Mesendoderm (in vitro differentiated cells): ENCODE data around the gene PPP2R2C.

Experiments
- DNase-seq: peaks from one replicate; pipeline ENCODE4 v3.0.0; 2013
- H2AK5ac ChIP-seq: 2 replicates; pipeline ENCODE4 v1.6.1; 2013; ENCODE audit warnings: low read length, inconsistent platforms
- H2BK120ac ChIP-seq: 2 replicates; pipeline ENCODE4 v1.6.1; 2013; ENCODE audit warnings: low read depth, mild to moderate bottlenecking, low read length, moderate library complexity, mixed read lengths
- H2BK15ac ChIP-seq: replicated peaks from 2 replicates; pipeline ENCODE4 v1.6.1; 2013; ENCODE audit warnings: low read depth, mild to moderate bottlenecking, moderate library complexity
- H2BK5ac ChIP-seq: 2 replicates; pipeline ENCODE4 v1.6.1; 2013; ENCODE audit warnings: low read length, inconsistent platforms
- H3K18ac ChIP-seq: 2 replicates; pipeline ENCODE4 v1.6.1; 2013; ENCODE audit warnings: mild to moderate bottlenecking, low read length, mixed read lengths
- H3K23ac ChIP-seq: one replicate; pipeline ENCODE4 v1.6.1; 2013; ENCODE audit warnings: low read length
- H3K27ac ChIP-seq: 2 replicates; pipeline ENCODE4 v1.5.1; 2013; ENCODE audit warnings: low read depth, mild to moderate bottlenecking, inconsistent platforms, low read length, moderate library complexity
- H3K27me3 ChIP-seq: 2 replicates; pipeline ENCODE4 v1.6.1; 2013; ENCODE audit warnings: low read length, control low read depth, mild to moderate bottlenecking, inconsistent platforms; ENCODE audit not compliant: insufficient read depth, poor library complexity
- H3K36me3 ChIP-seq: 2 replicates; pipeline ENCODE4 v1.6.1; 2013; ENCODE audit warnings: low read length, inconsistent platforms; ENCODE audit not compliant: control insufficient read depth, insufficient read depth
- H3K4ac ChIP-seq: one replicate; pipeline ENCODE4 v1.6.1; 2013; ENCODE audit warnings: low read depth, mild to moderate bottlenecking, low read length, moderate library complexity
- H3K4me1 ChIP-seq: 2 replicates; pipeline ENCODE4 v1.6.1; 2013; ENCODE audit warnings: low read depth, low read length, inconsistent platforms; ENCODE audit not compliant: control insufficient read depth
- H3K4me2 ChIP-seq: 2 replicates; pipeline ENCODE4 v1.6.1; 2013; ENCODE audit warnings: low read length
- H3K4me3 ChIP-seq: 2 replicates; pipeline ENCODE4 v1.5.1; 2013; ENCODE audit warnings: mild to moderate bottlenecking, low read length
- H3K56ac ChIP-seq: one replicate; pipeline ENCODE4 v1.6.1; 2013; ENCODE audit warnings: low read length
- H3K79me1 ChIP-seq: 2 replicates; pipeline ENCODE4 v1.6.1; 2013; ENCODE audit warnings: low read length, inconsistent platforms
- H3K79me2 ChIP-seq: 2 replicates; pipeline ENCODE4 v1.6.1; 2013; ENCODE audit warnings: mild to moderate bottlenecking, low read length; ENCODE audit not compliant: control insufficient read depth, insufficient read depth
- H3K9ac ChIP-seq: 2 replicates; pipeline ENCODE4 v1.6.1; 2013; ENCODE audit warnings: low read length, inconsistent platforms
- H4K5ac ChIP-seq: one replicate; pipeline ENCODE4 v1.6.1; 2013; ENCODE audit warnings: low read length
- H4K8ac ChIP-seq: one replicate; pipeline ENCODE4 v1.6.1; 2013; ENCODE audit warnings: low read depth, mild to moderate bottlenecking, control low read depth, low read length, moderate library complexity
- WGBS: extraction: QIAGEN DNeasy Blood & Tissue Kit; methylation state at CpG from one replicate; pipeline ENCODE4 v1.1.7; 2013; ENCODE audit warnings: low lambda C conversion rate, missing lambda C conversion rate; ENCODE audit not compliant: insufficient coverage; ENCODE audit errors: extremely low coverage; 5-methylcytosine and 5-hydroxymethylcytosine counted together

Gene PPP2R2C

DNA sequence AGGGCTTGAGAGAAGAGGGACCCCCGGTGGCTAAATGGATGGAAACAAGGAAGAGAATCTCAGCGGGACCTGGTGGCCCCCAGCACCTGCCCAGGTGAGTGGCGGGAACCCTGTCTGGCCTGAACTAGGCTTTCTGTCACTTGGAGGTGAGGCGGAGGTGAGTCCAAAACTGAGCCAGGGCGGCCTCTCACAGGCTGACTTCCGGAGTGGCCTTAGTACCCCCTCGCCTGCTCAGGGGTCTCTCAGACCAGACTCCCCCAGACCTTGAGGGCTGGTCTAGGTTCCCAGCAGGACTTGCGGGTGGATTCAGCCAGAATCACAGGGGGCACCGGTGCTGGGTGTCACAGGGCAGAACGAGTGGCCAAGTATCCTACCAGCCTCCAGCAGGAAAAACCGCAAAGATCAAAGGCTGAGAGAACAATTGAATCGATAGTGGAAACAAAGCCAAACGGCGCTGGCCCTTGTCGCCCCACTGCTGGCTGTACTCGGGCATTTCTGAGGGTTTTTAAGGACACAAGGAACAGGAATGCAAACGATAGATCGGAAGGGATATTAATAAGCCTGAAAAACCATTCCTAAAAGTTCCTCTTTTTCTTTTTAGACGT is 135.0 kb downstream of the PPP2R2C start:
- Histone ChIP-seq H3K18ac (no peak overlapping the region), H2BK15ac (no peak overlapping the region), H3K4ac (no peak overlapping the region), H2AK5ac (no peak overlapping the region), H3K79me2 (no peaks in the 10 kb centered on the region), H2BK120ac (no peak overlapping the region), H4K8ac (no peak overlapping the region), H3K4me2 (no peak overlapping the region), H4K5ac (no peak overlapping the region), H3K56ac (no peak overlapping the region), H3K23ac (no peak overlapping the region), H3K9ac (no peak overlapping the region), H2BK5ac (no peak overlapping the region), H3K36me3 (no peaks in the 10 kb centered on the region), H3K27me3 (no peaks in the 10 kb centered on the region), H3K79me1 (no peaks in the 10 kb centered on the region), H3K4me3 (no peak overlapping the region), H3K4me1 (no peaks in the 10 kb centered on the region), H3K27ac (no peak overlapping the region)
- peak; percentile 44 for DNase-seq
- WGBS: no CpG with 5 or more reads among the region's 19 CpGs

DNA sequence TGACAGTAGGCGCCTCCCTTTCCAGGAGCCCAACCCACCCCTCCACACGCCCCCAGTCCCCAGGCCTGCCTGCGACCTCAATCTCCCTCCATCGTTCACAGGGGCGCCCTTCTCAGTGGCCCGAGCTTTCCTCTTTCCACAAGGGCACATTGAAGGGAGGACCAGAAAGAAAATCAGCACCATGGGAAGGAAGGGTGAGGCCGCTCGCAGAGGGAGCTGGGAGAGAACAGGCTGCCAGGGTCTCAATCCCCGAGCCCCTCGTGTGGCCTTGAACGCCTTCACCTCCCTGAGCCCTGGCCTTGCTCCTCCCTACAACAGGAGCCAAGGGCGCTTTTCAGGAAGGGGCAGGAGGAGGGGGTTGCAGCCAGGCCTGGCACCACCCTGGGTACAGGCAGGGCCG is 136.2 kb downstream of the PPP2R2C start:
- H3K4ac ChIP-seq: no peak overlapping the region
- no peak overlapping the region for H2AK5ac ChIP-seq
- no peak for DNase-seq

DNA sequence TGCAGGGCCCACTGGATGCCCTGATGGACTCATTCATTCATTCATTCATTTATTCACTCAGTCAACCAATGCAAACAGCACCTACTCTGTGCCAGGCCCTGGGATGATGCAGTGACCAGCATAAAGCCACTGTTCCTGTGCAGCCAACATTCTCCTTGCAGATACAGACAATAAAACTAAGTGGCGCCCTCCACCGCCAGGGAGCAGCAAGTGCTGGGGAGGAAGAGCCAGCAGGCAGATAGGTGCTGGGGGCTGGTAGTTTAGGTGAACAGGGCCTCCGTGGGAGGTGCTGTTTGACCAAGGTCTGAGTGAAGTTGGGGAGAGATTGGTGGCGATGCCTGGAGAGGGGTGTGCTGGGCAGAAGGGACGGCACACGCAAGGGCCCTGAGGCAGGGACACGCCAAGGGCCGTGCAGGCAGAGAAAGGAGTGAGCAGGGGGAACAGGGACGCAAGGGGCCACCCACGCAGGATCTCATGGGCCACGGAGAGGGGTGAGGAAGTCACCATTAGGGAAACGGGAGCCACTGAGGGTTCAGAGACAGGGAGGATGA is 137.3 kb downstream of the PPP2R2C start:
- Histone ChIP-seq H3K36me3 (no peaks in the 10 kb centered on the region), H3K9ac (no peak overlapping the region), H3K4me2 (no peak overlapping the region), H3K79me1 (no peaks in the 10 kb centered on the region), H2AK5ac (no peak overlapping the region), H3K23ac (no peak overlapping the region), H3K56ac (no peak overlapping the region), H3K4me3 (no peak overlapping the region), H4K5ac (no peak overlapping the region), H3K27me3 (no peaks in the 10 kb centered on the region), H2BK120ac (no peak overlapping the region), H3K79me2 (no peaks in the 10 kb centered on the region), H3K18ac (no peak overlapping the region), H3K27ac (no peak overlapping the region), H3K4ac (no peak overlapping the region), H4K8ac (no peak overlapping the region), H3K4me1 (no peaks in the 10 kb centered on the region), H2BK5ac (no peak overlapping the region), H2BK15ac (no peak overlapping the region)
- DNase-seq: peak; percentile 27
- no CpG with 5 or more reads among the region's 12 CpGs for WGBS

More for the DNA sequence above, 136.2 kb downstream of the PPP2R2C start:
- H3K18ac ChIP-seq: no peak overlapping the region
- H2BK15ac ChIP-seq: no peak overlapping the region
- H3K27me3 ChIP-seq: no peaks in the 10 kb centered on the region
- H2BK120ac ChIP-seq: no peak overlapping the region
- no peaks in the 10 kb centered on the region for H3K79me1 ChIP-seq
- no peak overlapping the region for H3K4me2 ChIP-seq
- WGBS: no CpG with 5 or more reads among the region's 13 CpGs
- no peaks in the 10 kb centered on the region for H3K79me2 ChIP-seq
- no peaks in the 10 kb centered on the region for H3K36me3 ChIP-seq
- no peak overlapping the region for H3K23ac ChIP-seq
- no peak overlapping the region for H4K8ac ChIP-seq
- no peak overlapping the region for H3K9ac ChIP-seq
- no peak overlapping the region for H4K5ac ChIP-seq
- H2BK5ac ChIP-seq: no peak overlapping the region
- H3K4me3 ChIP-seq: no peak overlapping the region
- no peak overlapping the region for H3K56ac ChIP-seq
- H3K27ac ChIP-seq: no peak overlapping the region
- H3K4me1 ChIP-seq: no peaks in the 10 kb centered on the region

DNA sequence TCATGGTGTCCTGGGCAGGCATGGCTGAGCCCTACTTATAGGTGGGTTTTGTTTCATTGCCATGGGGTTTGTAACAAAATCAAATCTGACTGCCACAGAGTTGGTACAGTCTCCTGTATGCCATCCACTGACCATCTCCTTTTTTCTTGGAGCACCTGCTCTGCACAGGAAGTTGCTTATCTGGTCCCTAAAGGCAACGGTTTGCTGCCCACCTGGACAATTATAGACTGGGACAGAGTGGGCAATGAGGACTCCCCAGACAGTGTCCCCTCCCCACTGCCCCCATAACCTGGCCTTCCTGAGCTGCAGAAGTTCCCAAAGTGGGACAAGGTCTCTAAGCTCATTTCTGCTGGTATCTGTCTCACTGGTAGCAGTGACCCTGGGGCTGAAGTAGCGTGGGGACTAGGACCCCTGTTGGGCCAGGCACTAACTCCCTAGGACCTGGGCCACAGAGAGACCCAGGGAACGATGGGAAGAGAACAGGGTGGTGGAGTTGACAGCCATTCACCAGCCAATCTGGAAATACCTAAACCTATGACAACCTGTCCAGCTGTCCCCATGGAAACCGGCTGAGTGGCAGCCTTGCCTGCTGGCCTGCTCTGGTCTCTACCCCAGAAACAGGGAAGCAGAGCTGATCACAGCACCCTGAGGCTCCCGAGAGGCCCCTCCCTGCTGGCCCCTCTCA is 138.1 kb downstream of the PPP2R2C start:
- no peaks in the 10 kb centered on the region for H3K36me3 ChIP-seq
- no peaks in the 10 kb centered on the region for H3K79me2 ChIP-seq
- WGBS: no CpG with 5 or more reads among the region's 5 CpGs
- no peak overlapping the region for H2BK120ac ChIP-seq
- H3K4me2 ChIP-seq: no peak overlapping the region
- H3K18ac ChIP-seq: no peak overlapping the region
- no peak overlapping the region for H3K9ac ChIP-seq
- no peak overlapping the region for H4K8ac ChIP-seq
- DNase-seq: no peak
- H2BK15ac ChIP-seq: no peak overlapping the region
- H3K27ac ChIP-seq: no peak overlapping the region
- H3K4ac ChIP-seq: no peak overlapping the region
- no peak overlapping the region for H2BK5ac ChIP-seq
- H3K4me1 ChIP-seq: no peaks in the 10 kb centered on the region
- no peak overlapping the region for H3K4me3 ChIP-seq
- no peak overlapping the region for H3K23ac ChIP-seq
- H3K79me1 ChIP-seq: no peaks in the 10 kb centered on the region
- H2AK5ac ChIP-seq: no peak overlapping the region
- H3K56ac ChIP-seq: no peak overlapping the region
- H4K5ac ChIP-seq: no peak overlapping the region
- no peaks in the 10 kb centered on the region for H3K27me3 ChIP-seq

DNA sequence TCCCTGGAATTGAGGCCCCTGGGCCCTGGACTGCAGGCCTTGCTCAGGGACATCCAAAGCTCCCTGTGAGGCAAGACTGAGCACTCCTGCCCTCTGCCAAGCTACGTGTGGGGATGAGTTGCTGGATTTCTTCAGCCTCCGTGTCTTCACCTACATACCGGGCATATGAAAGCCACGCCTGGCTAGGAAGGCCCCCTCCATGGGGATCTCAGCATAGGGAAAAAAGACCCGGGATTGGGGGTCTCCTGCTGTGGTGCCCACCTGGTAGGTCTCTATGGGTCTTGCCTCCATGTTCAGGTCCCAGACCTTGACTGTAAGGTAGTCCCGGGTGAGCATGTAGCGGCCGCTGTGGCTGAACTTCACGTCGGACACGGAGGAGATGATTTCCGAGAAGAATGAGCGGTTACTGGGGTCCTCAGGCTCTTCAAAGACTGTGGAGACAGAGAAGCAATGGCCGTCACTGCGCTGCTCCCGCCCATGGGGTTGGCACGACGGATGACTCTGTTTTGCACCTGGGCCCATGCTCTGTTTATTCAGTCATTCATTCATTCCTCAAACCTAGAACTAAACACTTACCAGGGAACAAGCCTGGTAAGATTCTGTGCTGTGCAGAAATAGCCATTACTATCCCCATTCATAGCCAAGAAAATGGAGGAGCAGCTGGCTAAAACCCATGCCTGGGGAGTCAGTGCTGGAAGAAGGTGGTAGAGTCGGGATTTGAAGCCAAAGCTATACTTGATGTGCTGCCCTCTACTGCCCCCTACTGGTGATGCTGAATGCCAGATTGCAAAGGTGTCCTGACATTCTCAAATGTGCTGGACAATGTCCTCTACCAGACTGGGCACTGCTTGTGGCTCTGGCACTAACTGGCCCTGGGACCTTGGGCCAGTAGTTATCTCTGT is 138.9 kb downstream of the PPP2R2C start:
- Histone ChIP-seq H3K4me3 (no peak overlapping the region), H3K18ac (no peak overlapping the region), H3K27me3 (no peaks in the 10 kb centered on the region), H3K4me2 (no peak overlapping the region), H3K4me1 (no peaks in the 10 kb centered on the region), H3K9ac (no peak overlapping the region), H3K23ac (no peak overlapping the region), H3K79me2 (no peaks in the 10 kb centered on the region), H2AK5ac (no peak overlapping the region), H2BK120ac (no peak overlapping the region), H2BK15ac (no peak overlapping the region), H4K8ac (no peak overlapping the region), H2BK5ac (no peak overlapping the region), H3K27ac (no peak overlapping the region), H3K56ac (no peak overlapping the region), H4K5ac (no peak overlapping the region), H3K36me3 (no peaks in the 10 kb centered on the region), H3K79me1 (no peaks in the 10 kb centered on the region), H3K4ac (no peak overlapping the region)
- WGBS: no CpG with 5 or more reads among the region's 19 CpGs
- peak; percentile 48 for DNase-seq
